HEK293T (cell line): ENCODE results near the gene WNK2.

Experiments
- CTCF ChIA-PET: fragments of 350-600 bp; formaldehyde crosslinking; extraction: SDS; loops from one replicate; lab custom pipeline; 2021; ENCODE audit warnings: antibody characterized with exemption, inconsistent platforms; lab: Yijun Ruan, JAX
- POLR2A ChIA-PET: fragments of 350-600 bp; formaldehyde crosslinking; extraction: SDS; loops from one replicate; lab custom pipeline; 2020; ENCODE audit warnings: antibody characterized with exemption, inconsistent platforms; lab: Yijun Ruan, JAX
- DNase-seq: peaks from one replicate; pipeline ENCODE4 v3.0.0; 2012; ENCODE audit warnings: mixed read lengths; ENCODE audit errors: extremely low spot score
- ARNT ChIP-seq: fragments of 450-650 bp; IDR thresholded peaks from 2 replicates; pipeline ENCODE4 v1.6.1; 2017; ENCODE audit warnings: mild to moderate bottlenecking
- BHLHE40 ChIP-seq: fragments of 450-650 bp; IDR thresholded peaks from 2 replicates; pipeline ENCODE4 v1.6.1; 2016; ENCODE audit warnings: mild to moderate bottlenecking, moderate library complexity, borderline replicate concordance
- CTBP1 ChIP-seq: fragments of 450-650 bp; IDR thresholded peaks from 2 replicates; pipeline ENCODE4 v1.6.1; 2016; ENCODE audit warnings: borderline replicate concordance
- ELF4 ChIP-seq: fragments of 450-650 bp; IDR thresholded peaks from 2 replicates; pipeline ENCODE4 v1.6.1; 2017; ENCODE audit warnings: antibody characterized with exemption
- FOXA1 ChIP-seq: fragments of 450-650 bp; IDR thresholded peaks from 2 replicates; pipeline ENCODE4 v1.6.1; 2016; ENCODE audit warnings: mild to moderate bottlenecking
- FOXK2 ChIP-seq: fragments of 450-650 bp; IDR thresholded peaks from 2 replicates; pipeline ENCODE4 v1.6.1; 2016; ENCODE audit warnings: mild to moderate bottlenecking
- FOXM1 ChIP-seq: fragments of 450-650 bp; IDR thresholded peaks from 2 replicates; pipeline ENCODE4 v1.6.1; 2017; ENCODE audit warnings: mild to moderate bottlenecking, borderline replicate concordance
- HDGF ChIP-seq: fragments of 450-650 bp; IDR thresholded peaks from 2 replicates; pipeline ENCODE4 v1.6.1; 2017; ENCODE audit warnings: antibody characterized with exemption, borderline replicate concordance
- L3MBTL2 ChIP-seq: fragments of 450-650 bp; conservative IDR thresholded peaks from 2 replicates; pipeline ENCODE4 v1.6.1; 2016; ENCODE audit warnings: mild to moderate bottlenecking
- LEF1 ChIP-seq: fragments of 450-650 bp; IDR thresholded peaks from 2 replicates; pipeline ENCODE4 v1.6.1; 2017; ENCODE audit warnings: mild to moderate bottlenecking, borderline replicate concordance
- NFRKB ChIP-seq: fragments of 450-650 bp; IDR thresholded peaks from 2 replicates; pipeline ENCODE4 v1.6.1; 2016; ENCODE audit warnings: mild to moderate bottlenecking, moderate library complexity
- PKNOX1 ChIP-seq: fragments of 450-650 bp; IDR thresholded peaks from 2 replicates; pipeline ENCODE4 v1.6.1; 2016
- SP1 ChIP-seq: fragments of 450-650 bp; IDR thresholded peaks from 2 replicates; pipeline ENCODE4 v1.6.1; 2017
- SUZ12 ChIP-seq: fragments of 450-650 bp; IDR thresholded peaks from 2 replicates; pipeline ENCODE4 v1.6.1; 2016; ENCODE audit warnings: mild to moderate bottlenecking
- TARDBP ChIP-seq: fragments of 450-650 bp; IDR thresholded peaks from 2 replicates; pipeline ENCODE4 v1.6.1; 2016
- ZNF384 ChIP-seq: fragments of 450-650 bp; IDR thresholded peaks from 2 replicates; pipeline ENCODE4 v1.6.1; 2016

WNK2 gene

GRCh38 chr9:93300585-93301081 lies 116.7 kb downstream of the WNK2 start:
- POLR2A ChIA-PET: no interaction called here
- DNase-seq: no peak
- CTCF ChIA-PET: no interaction called here
- no peak for TF ChIP-seq PKNOX1
- no peak for TF ChIP-seq SUZ12
- no peak for TF ChIP-seq LEF1

GRCh38 chr9:93301291-93301811 lies 117.4 kb downstream of the WNK2 start:
- no peak for DNase-seq
- CTCF ChIA-PET: no interaction called here
- TF ChIP-seq L3MBTL2 (no peak), SP1 (no peak), LEF1 (no peak), HDGF (no peak), SUZ12 (no peak), FOXK2 (no peak), ZNF384 (no peak), PKNOX1 (no peak)
- POLR2A ChIA-PET: no interaction called here

GRCh38 chr9:93301911-93302541 lies 118.1 kb downstream of the WNK2 start:
- TF ChIP-seq PKNOX1: no peak
- TF ChIP-seq FOXK2: no peak
- TF ChIP-seq FOXM1: no peak
- no peak for TF ChIP-seq NFRKB
- no peak for TF ChIP-seq ARNT
- TF ChIP-seq FOXA1: no peak
- no peak for TF ChIP-seq SUZ12
- TF ChIP-seq LEF1: no peak
- no peak for TF ChIP-seq HDGF
- no peak for TF ChIP-seq SP1
- TF ChIP-seq ZNF384: no peak
- TF ChIP-seq CTBP1: no peak
- TF ChIP-seq BHLHE40: no peak
- TF ChIP-seq L3MBTL2: no peak
- no peak for TF ChIP-seq ELF4
- TF ChIP-seq TARDBP: no peak
- ChIA-PET CTCF (interaction anchor here (0.6 to 1.3 kb wide), 4 partner anchors 23 to 1466 kb away, joined by 4 to 5 read pairs (median 4); no protein-coding TSS in a partner anchor), POLR2A (no interaction called here)
- no peak for DNase-seq

- POLR2A ChIA-PET: no interaction called here
- peak; percentile 48 for DNase-seq
- CTCF ChIA-PET: interaction anchor here (0.5 to 1.3 kb wide), 6 partner anchors 10 to 1466 kb away, joined by 3 to 5 read pairs (median 4); no protein-coding TSS in a partner anchor
- TF ChIP-seq CTBP1 (no peak), BHLHE40 (no peak), SUZ12 (no peak), ZNF384 (no peak), NFRKB (no peak), FOXM1 (no peak), L3MBTL2 (no peak), LEF1 (no peak)
Measured at GRCh38 chr9:93302586-93303257, 118.8 kb downstream of the WNK2 start.

GRCh38 chr9:93303258-93303771 lies 119.4 kb downstream of the WNK2 start:
- CTCF ChIA-PET: interaction anchor here (0.9 to 1.3 kb wide), 2 partner anchors 10 to 149 kb away, joined by 3 to 4 read pairs; no protein-coding TSS in a partner anchor
- no peak for DNase-seq
- POLR2A ChIA-PET: no interaction called here
- TF ChIP-seq FOXA1: no peak
- TF ChIP-seq ZNF384: no peak
- no peak for TF ChIP-seq BHLHE40
- TF ChIP-seq NFRKB: no peak
- TF ChIP-seq CTBP1: no peak
- no peak for TF ChIP-seq FOXK2
- no peak for TF ChIP-seq ELF4
- TF ChIP-seq SP1: no peak
- TF ChIP-seq HDGF: no peak
- TF ChIP-seq SUZ12: no peak
- no peak for TF ChIP-seq PKNOX1
- TF ChIP-seq L3MBTL2: no peak
- TF ChIP-seq ARNT: no peak
- TF ChIP-seq FOXM1: no peak
- no peak for TF ChIP-seq TARDBP
- no peak for TF ChIP-seq LEF1
